ENCODE data around the gene SNRNP48.

SNRNP48 gene

GRCh38 chr6:7617801-7618764 is 28.1 kb downstream of the SNRNP48 start:
- Histone ChIP-seq H3K9me3 (ENCODE audit: control insufficient read depth, low read length) (no peaks in the 10 kb centered on the region), H3K27me3 (ENCODE audit: control insufficient read depth, insufficient read depth, low read length) (no peaks in the 10 kb centered on the region), H3K36me3 (ENCODE audit: control insufficient read depth, insufficient read depth, low read length) (no peaks in the 10 kb centered on the region), H3K4me3 (ENCODE audit: low read length) (no peak overlapping the region), H3K4me1 (ENCODE audit: control insufficient read depth, insufficient read depth, low read length) (peaks cover 6% of the 10 kb centered on the region), H3K9ac (ENCODE audit: low read length) (no peak overlapping the region)

DNA sequence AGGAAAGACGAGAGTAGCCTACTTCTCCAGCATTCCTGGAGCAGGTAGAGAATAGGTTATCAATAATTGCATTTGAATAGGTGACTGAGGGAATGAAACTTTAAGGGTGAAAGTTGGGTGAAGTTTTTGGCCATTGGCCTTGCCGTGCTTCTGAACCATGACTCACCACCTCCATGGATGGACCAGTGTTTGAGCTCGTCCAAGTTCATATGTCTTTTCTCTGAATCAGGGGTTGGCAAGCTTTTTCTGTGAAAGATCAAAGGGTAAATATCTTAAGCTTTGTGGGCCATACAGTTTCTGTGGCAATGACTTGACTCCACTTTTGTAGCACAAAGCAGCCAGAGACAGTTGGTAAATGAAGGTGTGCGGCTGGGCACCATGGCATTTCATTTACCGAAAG is 31.8 kb downstream of the SNRNP48 start:
- H3K9me3 ChIP-seq (ENCODE audit: control insufficient read depth, low read length): no peaks in the 10 kb centered on the region
- no peak overlapping the region for H3K4me3 ChIP-seq (ENCODE audit: low read length)
- H3K27me3 ChIP-seq (ENCODE audit: control insufficient read depth, insufficient read depth, low read length): no peaks in the 10 kb centered on the region
- H3K36me3 ChIP-seq (ENCODE audit: control insufficient read depth, insufficient read depth, low read length): no peaks in the 10 kb centered on the region
- no peaks in the 10 kb centered on the region for H3K4me1 ChIP-seq (ENCODE audit: control insufficient read depth, insufficient read depth, low read length)
- H3K9ac ChIP-seq (ENCODE audit: low read length): no peak overlapping the region

GRCh38 chr6:7624796-7625710 is 35.1 kb downstream of the SNRNP48 start:
- H3K4me3 ChIP-seq (ENCODE audit: low read length): no peak overlapping the region
- no peaks in the 10 kb centered on the region for H3K9me3 ChIP-seq (ENCODE audit: control insufficient read depth, low read length)
- H3K36me3 ChIP-seq (ENCODE audit: control insufficient read depth, insufficient read depth, low read length): no peaks in the 10 kb centered on the region
- no peaks in the 10 kb centered on the region for H3K4me1 ChIP-seq (ENCODE audit: control insufficient read depth, insufficient read depth, low read length)
- no peak overlapping the region for H3K9ac ChIP-seq (ENCODE audit: low read length)
- no peaks in the 10 kb centered on the region for H3K27me3 ChIP-seq (ENCODE audit: control insufficient read depth, insufficient read depth, low read length)

GRCh38 chr6:7628479-7628878 is 38.5 kb downstream of the SNRNP48 start:
- H3K36me3 ChIP-seq (ENCODE audit: control insufficient read depth, insufficient read depth, low read length): no peaks in the 10 kb centered on the region
- H3K27me3 ChIP-seq (ENCODE audit: control insufficient read depth, insufficient read depth, low read length): no peaks in the 10 kb centered on the region
- H3K9me3 ChIP-seq (ENCODE audit: control insufficient read depth, low read length): no peaks in the 10 kb centered on the region
- no peak overlapping the region for H3K4me3 ChIP-seq (ENCODE audit: low read length)
- H3K9ac ChIP-seq (ENCODE audit: low read length): no peak overlapping the region
- H3K4me1 ChIP-seq (ENCODE audit: control insufficient read depth, insufficient read depth, low read length): no peaks in the 10 kb centered on the region

DNA sequence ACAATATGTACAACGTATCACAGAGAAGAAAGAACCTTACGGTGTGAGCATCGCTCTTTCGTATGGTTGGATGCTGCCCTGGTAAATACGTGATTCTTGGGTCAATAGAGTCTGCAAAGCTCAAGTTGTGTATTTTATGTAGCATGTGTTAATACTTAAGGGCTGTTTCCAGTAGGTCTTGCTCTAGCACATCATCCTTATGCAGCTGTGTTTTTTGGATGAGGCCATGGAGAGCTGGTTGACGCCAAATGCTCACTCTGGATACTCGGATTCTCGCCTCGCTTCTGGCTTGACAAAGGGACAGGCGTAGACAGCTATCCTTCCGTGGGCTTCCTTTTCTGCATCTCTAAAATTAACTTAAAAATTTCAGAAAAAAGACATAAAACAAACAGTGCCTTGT is 38.9 kb downstream of the SNRNP48 start:
- Histone ChIP-seq H3K9ac (ENCODE audit: low read length) (no peak overlapping the region), H3K4me1 (ENCODE audit: control insufficient read depth, insufficient read depth, low read length) (no peaks in the 10 kb centered on the region), H3K4me3 (ENCODE audit: low read length) (no peak overlapping the region)

DNA sequence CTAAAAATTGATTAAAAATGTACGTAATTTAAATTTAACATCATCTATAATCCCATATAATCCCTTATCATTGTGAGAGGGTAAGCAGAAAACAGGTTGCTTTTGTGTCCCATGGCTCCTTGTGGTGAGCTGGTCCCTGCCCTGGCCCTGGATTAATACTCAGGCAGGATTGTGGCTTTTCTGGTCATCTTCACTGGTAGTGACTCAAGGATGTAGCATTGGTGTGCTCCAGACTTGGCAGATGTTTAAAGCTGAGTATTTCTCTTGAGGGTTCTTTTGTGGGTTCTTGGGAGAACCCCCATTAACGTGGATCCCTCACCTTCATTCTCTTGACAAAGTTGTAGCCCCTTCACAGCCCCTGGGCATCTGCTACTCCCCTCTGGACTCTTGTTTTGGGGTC is 39.3 kb downstream of the SNRNP48 start:
- H3K4me3 ChIP-seq (ENCODE audit: low read length): no peak overlapping the region
- H3K9ac ChIP-seq (ENCODE audit: low read length): no peak overlapping the region
- H3K9me3 ChIP-seq (ENCODE audit: control insufficient read depth, low read length): no peaks in the 10 kb centered on the region
- no peaks in the 10 kb centered on the region for H3K27me3 ChIP-seq (ENCODE audit: control insufficient read depth, insufficient read depth, low read length)
- no peaks in the 10 kb centered on the region for H3K36me3 ChIP-seq (ENCODE audit: control insufficient read depth, insufficient read depth, low read length)
- no peaks in the 10 kb centered on the region for H3K4me1 ChIP-seq (ENCODE audit: control insufficient read depth, insufficient read depth, low read length)

More for the DNA sequence above, 38.9 kb downstream of the SNRNP48 start:
- Histone ChIP-seq H3K9me3 (ENCODE audit: control insufficient read depth, low read length) (no peaks in the 10 kb centered on the region), H3K27me3 (ENCODE audit: control insufficient read depth, insufficient read depth, low read length) (no peaks in the 10 kb centered on the region), H3K36me3 (ENCODE audit: control insufficient read depth, insufficient read depth, low read length) (no peaks in the 10 kb centered on the region)

GRCh38 chr6:7630792-7631191 is 40.8 kb downstream of the SNRNP48 start:
- no peak overlapping the region for H3K9ac ChIP-seq (ENCODE audit: low read length)
- H3K4me3 ChIP-seq (ENCODE audit: low read length): no peak overlapping the region
- no peaks in the 10 kb centered on the region for H3K27me3 ChIP-seq (ENCODE audit: control insufficient read depth, insufficient read depth, low read length)
- H3K4me1 ChIP-seq (ENCODE audit: control insufficient read depth, insufficient read depth, low read length): no peaks in the 10 kb centered on the region
- no peaks in the 10 kb centered on the region for H3K36me3 ChIP-seq (ENCODE audit: control insufficient read depth, insufficient read depth, low read length)
- no peaks in the 10 kb centered on the region for H3K9me3 ChIP-seq (ENCODE audit: control insufficient read depth, low read length)

- H3K9ac ChIP-seq (ENCODE audit: low read length): no peak overlapping the region
- no peaks in the 10 kb centered on the region for H3K4me1 ChIP-seq (ENCODE audit: control insufficient read depth, insufficient read depth, low read length)
- no peaks in the 10 kb centered on the region for H3K36me3 ChIP-seq (ENCODE audit: control insufficient read depth, insufficient read depth, low read length)
- no peak overlapping the region for H3K4me3 ChIP-seq (ENCODE audit: low read length)
- H3K9me3 ChIP-seq (ENCODE audit: control insufficient read depth, low read length): no peaks in the 10 kb centered on the region
- H3K27me3 ChIP-seq (ENCODE audit: control insufficient read depth, insufficient read depth, low read length): no peaks in the 10 kb centered on the region
These were observed 41.5 kb downstream of the SNRNP48 start for GRCh38 chr6:7631466-7631865.

GRCh38 chr6:7632501-7633290 is 42.7 kb downstream of the SNRNP48 start:
- H3K9me3 ChIP-seq (ENCODE audit: control insufficient read depth, low read length): no peaks in the 10 kb centered on the region
- no peaks in the 10 kb centered on the region for H3K36me3 ChIP-seq (ENCODE audit: control insufficient read depth, insufficient read depth, low read length)
- H3K4me1 ChIP-seq (ENCODE audit: control insufficient read depth, insufficient read depth, low read length): no peaks in the 10 kb centered on the region
- H3K4me3 ChIP-seq (ENCODE audit: low read length): no peak overlapping the region
- no peaks in the 10 kb centered on the region for H3K27me3 ChIP-seq (ENCODE audit: control insufficient read depth, insufficient read depth, low read length)
- no peak overlapping the region for H3K9ac ChIP-seq (ENCODE audit: low read length)

DNA sequence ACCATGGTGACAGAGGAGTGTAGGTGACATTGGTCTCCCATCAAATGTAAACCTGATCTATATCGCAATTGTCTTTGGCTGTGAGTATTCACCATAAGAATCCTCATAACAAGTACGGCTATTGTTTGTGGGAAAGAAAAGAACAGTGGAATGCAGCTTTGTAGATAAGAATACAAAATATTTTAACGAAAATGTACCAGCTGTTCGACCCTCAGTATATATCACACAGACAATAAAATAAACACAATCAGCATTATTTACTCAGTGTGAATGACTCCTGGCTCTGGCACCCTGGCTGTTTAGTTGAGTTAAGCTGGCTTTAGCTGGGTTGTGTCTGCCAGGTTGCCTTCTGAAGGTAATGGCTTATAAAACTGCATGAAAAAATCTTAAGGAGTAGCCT is 43.4 kb downstream of the SNRNP48 start:
- Histone ChIP-seq H3K4me3 (ENCODE audit: low read length) (no peak overlapping the region), H3K9ac (ENCODE audit: low read length) (no peak overlapping the region), H3K36me3 (ENCODE audit: control insufficient read depth, insufficient read depth, low read length) (no peaks in the 10 kb centered on the region), H3K9me3 (ENCODE audit: control insufficient read depth, low read length) (no peaks in the 10 kb centered on the region), H3K27me3 (ENCODE audit: control insufficient read depth, insufficient read depth, low read length) (no peaks in the 10 kb centered on the region), H3K4me1 (ENCODE audit: control insufficient read depth, insufficient read depth, low read length) (no peaks in the 10 kb centered on the region)

GRCh38 chr6:7636151-7636550 is 46.2 kb downstream of the SNRNP48 start:
- Histone ChIP-seq H3K27me3 (ENCODE audit: control insufficient read depth, insufficient read depth, low read length) (no peaks in the 10 kb centered on the region), H3K4me3 (ENCODE audit: low read length) (no peak overlapping the region), H3K4me1 (ENCODE audit: control insufficient read depth, insufficient read depth, low read length) (no peaks in the 10 kb centered on the region), H3K9me3 (ENCODE audit: control insufficient read depth, low read length) (no peaks in the 10 kb centered on the region), H3K9ac (ENCODE audit: low read length) (no peak overlapping the region), H3K36me3 (ENCODE audit: control insufficient read depth, insufficient read depth, low read length) (no peaks in the 10 kb centered on the region)

Data from mucosa of stomach (tissue), 1 donor.